GM23248 (cell line): ENCODE data around the gene BHLHA15.

ENCODE experiments used
- EZH2 ChIP-seq: fragments of 200-600 bp; sonication (generic); IDR thresholded peaks from 2 replicates; pipeline ENCODE4 v1.6.1; 2018; ENCODE audit warnings: antibody characterized with exemption, mild to moderate bottlenecking; ENCODE audit not compliant: insufficient read depth, poor library complexity, severe bottlenecking
- EZH2phosphoT487 ChIP-seq: fragments of 200-600 bp; sonication (generic); IDR thresholded peaks from 2 replicates; pipeline ENCODE4 v1.6.1; 2018; ENCODE audit warnings: antibody characterized with exemption, moderate library complexity, mild to moderate bottlenecking, low read depth; ENCODE audit not compliant: insufficient read depth

DNA sequence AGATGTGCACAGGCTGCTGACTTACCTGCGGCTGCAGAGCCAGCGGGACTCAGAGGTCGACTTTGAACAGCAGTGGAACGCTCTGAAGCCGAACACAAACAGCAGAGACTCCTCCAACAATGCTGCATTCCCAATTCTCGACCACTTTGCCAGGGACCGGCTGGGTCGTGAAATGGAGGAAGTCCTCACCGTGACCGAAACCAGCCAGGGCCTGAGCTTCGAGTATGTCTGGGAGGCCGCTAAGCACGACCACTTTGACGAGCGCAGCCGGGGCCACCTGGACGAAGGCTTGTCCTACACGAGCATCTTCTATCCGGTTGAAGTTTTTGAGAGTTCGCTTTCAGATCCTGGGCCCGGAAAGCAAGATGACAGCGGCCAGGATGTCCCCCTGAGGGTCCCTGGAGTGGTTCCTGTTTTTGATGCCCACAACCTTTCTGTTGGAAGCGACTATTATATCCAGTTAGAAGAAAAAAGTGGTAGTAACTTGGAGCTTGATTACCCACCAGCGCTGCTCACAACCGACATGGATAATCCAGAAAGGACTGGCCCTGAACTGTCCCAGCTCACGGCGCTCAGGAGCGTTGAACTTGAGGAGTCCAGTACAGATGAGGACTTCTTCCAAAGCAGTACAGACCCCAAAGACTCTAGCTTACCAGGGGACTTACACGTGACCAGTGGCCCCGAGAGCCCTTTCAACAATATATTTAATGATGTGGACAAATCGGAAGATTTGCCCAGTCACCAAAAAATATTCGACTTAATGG lies 19.4 kb upstream of the BHLHA15 start:
- TF ChIP-seq EZH2 (no peak), EZH2phosphoT487 (no peak)
